ENCODE results near the gene SLC2A10.

DNA sequence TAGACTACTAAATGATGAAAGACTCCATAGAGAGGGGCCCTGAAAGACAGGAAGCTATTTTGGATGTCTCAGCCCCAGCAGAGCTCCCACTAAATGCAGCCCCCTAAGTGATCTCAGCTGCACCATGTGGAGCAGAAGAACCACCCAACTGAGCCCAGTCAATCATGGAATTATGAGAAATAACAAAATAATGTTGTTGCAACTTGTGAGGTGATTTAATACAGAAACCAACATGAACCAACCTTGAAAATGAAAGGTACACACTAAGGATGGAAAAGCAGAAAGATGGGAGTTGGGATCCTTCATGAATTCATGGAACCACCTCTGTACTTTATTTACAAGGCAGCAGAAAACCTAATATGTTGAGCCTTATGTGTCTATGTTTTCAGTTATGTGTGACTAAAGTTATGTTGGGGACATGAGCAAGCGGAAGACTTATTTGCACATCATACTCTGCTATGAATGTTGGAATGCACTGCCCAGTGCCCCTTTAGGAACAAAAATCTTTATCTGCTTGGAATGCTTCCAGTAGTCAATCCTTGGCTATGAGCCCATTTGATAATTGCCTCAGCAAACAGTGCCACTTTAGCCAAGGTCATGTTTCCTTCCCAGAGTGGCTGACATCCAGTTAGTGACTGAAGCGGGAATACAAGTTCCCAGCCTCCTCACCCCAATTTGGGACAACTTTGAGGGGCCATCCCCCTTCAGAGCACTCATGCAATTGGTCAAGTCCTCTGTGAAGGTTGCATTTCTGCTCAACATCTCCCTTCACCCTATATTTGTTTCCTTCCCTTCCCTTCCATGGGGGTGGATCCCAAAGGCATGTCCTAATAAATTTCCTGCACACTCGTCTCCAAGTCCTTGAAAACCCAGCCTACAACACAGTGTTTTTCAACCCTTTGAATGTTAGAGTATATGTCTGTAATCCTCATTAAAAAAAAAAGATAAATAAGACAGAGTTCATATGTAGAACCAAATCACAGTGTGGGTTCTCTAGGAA is 38.6 kb upstream of the SLC2A10 start:
- TF ChIP-seq BACH2 (CRISPR knock-in tag; IDR thresholded peaks at IDR 0.05; ENCODE audit: borderline replicate concordance) (no peak), RARB (CRISPR knock-in tag; IDR thresholded peaks at IDR 0.05) (no peak), ZNF565 (CRISPR knock-in tag; conservative IDR thresholded peaks at IDR 0.05; ENCODE audit: low read depth) (no peak), ZNF70 (CRISPR knock-in tag; IDR thresholded peaks at IDR 0.05) (no peak)

Measured in SK-N-SH treated with all-trans-retinoic acid at 6 μM for 48 hours (cell line).